HUES48 (cell line): ENCODE measurements around the gene SEMA3F.

Experiments
- H3K27ac ChIP-seq: one replicate; pipeline ENCODE4 v1.7.0; 2013; ENCODE audit warnings: low read depth, low read length, inconsistent platforms
- H3K27me3 ChIP-seq: 2 replicates; pipeline ENCODE4 v1.6.1; 2013; ENCODE audit warnings: mild to moderate bottlenecking, low read length; ENCODE audit not compliant: control insufficient read depth, insufficient read depth
- H3K36me3 ChIP-seq: 2 replicates; pipeline ENCODE4 v1.6.1; 2013; ENCODE audit warnings: low read length; ENCODE audit not compliant: control insufficient read depth, insufficient read depth
- H3K4me1 ChIP-seq: 2 replicates; pipeline ENCODE4 v1.6.1; 2013; ENCODE audit warnings: mild to moderate bottlenecking, low read length; ENCODE audit not compliant: control insufficient read depth, insufficient read depth
- H3K4me3 ChIP-seq: 2 replicates; pipeline ENCODE4 v1.5.1; 2013; ENCODE audit warnings: mild to moderate bottlenecking, low read depth, low read length
- H3K9ac ChIP-seq: 2 replicates; pipeline ENCODE4 v1.6.1; 2013; ENCODE audit warnings: mild to moderate bottlenecking, low read depth, low read length, moderate library complexity
- H3K9me3 ChIP-seq: 2 replicates; pipeline ENCODE4 v1.6.1; 2013; ENCODE audit warnings: low read length; ENCODE audit not compliant: control insufficient read depth, insufficient read depth

SEMA3F gene

GRCh38 chr3:50134367-50134766 is 20.8 kb upstream of the SEMA3F start:
- Histone ChIP-seq H3K4me3 (no peak overlapping the region), H3K9ac (no peak overlapping the region)

DNA sequence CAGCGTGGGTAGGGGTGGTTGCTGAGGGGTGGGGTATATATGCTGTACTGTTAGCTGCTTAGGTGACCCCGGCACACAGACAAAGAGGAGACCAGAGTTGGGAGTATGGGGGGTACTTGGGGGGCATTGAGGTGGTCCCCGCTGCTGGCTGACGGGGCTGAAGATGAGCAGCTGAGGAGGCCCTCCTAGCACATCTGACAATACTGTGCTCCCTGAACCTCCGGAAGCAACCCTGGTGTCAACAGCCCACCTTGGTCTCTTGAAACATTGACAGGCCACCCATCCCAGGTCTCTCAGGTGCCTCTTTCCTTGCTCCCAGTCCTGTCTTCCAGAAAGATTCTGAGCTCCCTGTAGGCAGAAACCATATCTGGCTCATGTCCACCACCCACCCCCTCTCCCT is 19.2 kb upstream of the SEMA3F start:
- H3K36me3 ChIP-seq = no peaks in the 10 kb centered on the region
- H3K4me1 ChIP-seq = peaks cover 25% of the 10 kb centered on the region
- no peak overlapping the region for H3K4me3 ChIP-seq
- no peaks in the 10 kb centered on the region for H3K27me3 ChIP-seq
- no peaks in the 10 kb centered on the region for H3K9me3 ChIP-seq
- H3K27ac ChIP-seq = no peak overlapping the region
- H3K9ac ChIP-seq = no peak overlapping the region

More at GRCh38 chr3:50134367-50134766, 20.8 kb upstream of the SEMA3F start:
- peaks cover 18% of the 10 kb centered on the region for H3K4me1 ChIP-seq
- H3K27me3 ChIP-seq = no peaks in the 10 kb centered on the region
- H3K36me3 ChIP-seq = no peaks in the 10 kb centered on the region
- H3K9me3 ChIP-seq = no peaks in the 10 kb centered on the region
- no peak overlapping the region for H3K27ac ChIP-seq

DNA sequence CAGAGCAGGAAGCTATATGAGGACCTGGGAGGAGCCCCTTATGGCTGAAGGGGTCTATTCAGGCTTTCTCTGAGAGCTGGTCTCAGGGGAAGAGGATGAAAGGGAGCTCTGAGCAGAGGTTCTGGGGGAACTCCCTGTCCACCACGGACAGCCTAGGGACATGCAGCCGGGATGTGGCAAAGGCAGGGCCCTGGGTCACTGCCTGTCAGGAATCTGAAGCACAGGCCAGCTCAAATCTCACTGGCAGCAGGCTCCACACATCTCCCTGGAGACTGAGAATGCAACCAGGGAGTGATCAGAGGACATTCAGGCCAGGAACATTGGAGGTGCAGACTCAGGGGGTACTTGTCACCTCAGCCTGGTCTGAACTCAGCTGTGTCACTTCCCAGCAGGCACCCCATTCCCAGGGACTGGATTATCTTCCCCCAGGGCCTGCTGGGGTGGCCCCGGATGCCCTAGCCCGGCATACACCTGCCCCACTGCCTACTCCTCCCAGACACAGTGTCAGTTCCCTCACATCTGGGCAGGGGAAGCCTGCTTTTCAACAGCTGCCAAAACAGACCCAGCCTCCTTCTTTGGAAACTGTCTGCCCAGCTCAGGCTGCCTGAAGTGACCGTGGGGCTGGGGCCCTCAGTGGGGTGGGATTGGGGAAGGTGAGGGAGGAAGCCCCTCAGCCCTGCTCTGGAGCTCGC is 18.3 kb upstream of the SEMA3F start:
- H3K27ac ChIP-seq = no peak overlapping the region
- H3K36me3 ChIP-seq = no peaks in the 10 kb centered on the region
- H3K9ac ChIP-seq = no peak overlapping the region
- no peak overlapping the region for H3K4me3 ChIP-seq
- H3K9me3 ChIP-seq = no peaks in the 10 kb centered on the region
- H3K4me1 ChIP-seq = peaks cover 25% of the 10 kb centered on the region
- H3K27me3 ChIP-seq = no peaks in the 10 kb centered on the region

- Histone ChIP-seq H3K27me3 (no peaks in the 10 kb centered on the region), H3K27ac (no peak overlapping the region), H3K4me1 (peaks cover 25% of the 10 kb centered on the region), H3K9ac (no peak overlapping the region), H3K4me3 (no peak overlapping the region), H3K9me3 (no peaks in the 10 kb centered on the region), H3K36me3 (no peaks in the 10 kb centered on the region)
Observed at GRCh38 chr3:50137531-50137930, 17.6 kb upstream of the SEMA3F start.

DNA sequence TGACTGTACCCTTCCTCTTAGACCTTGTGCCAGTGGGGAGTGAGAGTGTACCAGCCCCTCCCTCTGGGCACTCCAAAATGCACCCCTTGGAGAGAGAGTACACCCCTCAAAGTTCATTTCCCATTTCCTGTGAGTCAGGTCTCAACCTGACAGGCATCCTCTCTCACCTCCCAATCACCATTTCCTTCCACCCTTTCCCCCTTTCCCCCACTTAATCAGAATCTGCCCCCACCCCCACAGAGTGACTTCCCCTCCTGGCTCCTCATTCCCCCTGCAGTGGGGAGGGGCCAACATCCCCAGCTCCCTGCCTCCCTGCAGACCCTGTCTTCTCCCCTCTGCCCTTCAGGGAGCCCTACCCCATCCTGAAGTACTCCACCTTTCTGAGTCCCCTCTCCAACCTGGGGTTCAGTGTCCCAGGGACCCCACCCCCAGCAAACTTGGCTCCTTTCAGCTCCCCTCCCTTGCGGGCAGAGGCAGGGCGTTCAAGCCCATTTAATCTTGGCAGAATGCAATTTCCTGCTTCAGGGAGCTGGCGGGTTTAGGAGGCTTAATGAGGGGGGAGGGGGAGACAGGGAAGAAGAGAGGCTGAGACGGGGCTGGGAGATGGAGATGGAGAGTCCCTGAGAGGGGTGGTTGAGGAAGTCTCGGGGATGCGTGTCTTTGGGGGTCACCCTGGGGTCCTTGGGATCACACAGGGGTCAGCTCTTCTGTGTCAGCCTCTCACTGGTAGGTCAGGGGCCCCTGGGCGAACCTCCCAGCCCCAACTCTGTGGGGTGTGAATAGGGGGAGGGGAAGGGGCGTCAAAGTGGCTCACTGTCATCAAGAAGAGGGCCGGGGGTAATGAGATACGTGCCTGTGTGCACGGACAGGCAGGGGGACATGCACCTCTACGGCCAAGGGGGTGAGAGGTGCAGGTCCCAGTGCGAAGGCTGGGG is 16.6 kb upstream of the SEMA3F start:
- Histone ChIP-seq H3K4me3 (peak overlapping the region; percentile 15; the same call in 1 of the 2 replicates), H3K36me3 (no peaks in the 10 kb centered on the region), H3K4me1 (peaks cover 25% of the 10 kb centered on the region), H3K27ac (no peak overlapping the region), H3K9ac (no peak overlapping the region), H3K27me3 (no peaks in the 10 kb centered on the region), H3K9me3 (no peaks in the 10 kb centered on the region)

DNA sequence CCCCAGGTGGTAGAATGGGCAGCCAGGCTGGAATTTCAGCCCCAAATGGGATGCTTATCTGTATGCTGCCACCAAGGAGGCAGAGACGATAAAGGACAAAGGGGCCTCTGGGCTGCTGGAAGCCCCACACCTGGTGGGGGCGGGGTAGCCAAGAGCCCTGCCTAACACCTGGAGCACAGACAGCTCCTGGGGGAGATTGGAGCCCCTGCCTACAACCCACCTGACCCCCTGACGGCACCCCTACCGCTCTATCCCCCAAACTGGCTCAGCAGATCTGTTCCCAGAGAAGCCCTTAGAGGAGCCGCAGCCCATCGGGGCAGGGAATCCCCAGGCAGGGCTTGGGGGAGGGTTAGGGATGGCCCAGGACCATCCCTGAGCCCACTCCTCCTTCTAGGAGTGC is 15.8 kb upstream of the SEMA3F start:
- H3K9ac ChIP-seq = no peak overlapping the region
- no peak overlapping the region for H3K27ac ChIP-seq
- H3K4me1 ChIP-seq = peaks cover 25% of the 10 kb centered on the region
- H3K36me3 ChIP-seq = no peaks in the 10 kb centered on the region
- peak overlapping the region; percentile 15; the same call in 1 of the 2 replicates for H3K4me3 ChIP-seq
- H3K27me3 ChIP-seq = no peaks in the 10 kb centered on the region
- no peaks in the 10 kb centered on the region for H3K9me3 ChIP-seq

DNA sequence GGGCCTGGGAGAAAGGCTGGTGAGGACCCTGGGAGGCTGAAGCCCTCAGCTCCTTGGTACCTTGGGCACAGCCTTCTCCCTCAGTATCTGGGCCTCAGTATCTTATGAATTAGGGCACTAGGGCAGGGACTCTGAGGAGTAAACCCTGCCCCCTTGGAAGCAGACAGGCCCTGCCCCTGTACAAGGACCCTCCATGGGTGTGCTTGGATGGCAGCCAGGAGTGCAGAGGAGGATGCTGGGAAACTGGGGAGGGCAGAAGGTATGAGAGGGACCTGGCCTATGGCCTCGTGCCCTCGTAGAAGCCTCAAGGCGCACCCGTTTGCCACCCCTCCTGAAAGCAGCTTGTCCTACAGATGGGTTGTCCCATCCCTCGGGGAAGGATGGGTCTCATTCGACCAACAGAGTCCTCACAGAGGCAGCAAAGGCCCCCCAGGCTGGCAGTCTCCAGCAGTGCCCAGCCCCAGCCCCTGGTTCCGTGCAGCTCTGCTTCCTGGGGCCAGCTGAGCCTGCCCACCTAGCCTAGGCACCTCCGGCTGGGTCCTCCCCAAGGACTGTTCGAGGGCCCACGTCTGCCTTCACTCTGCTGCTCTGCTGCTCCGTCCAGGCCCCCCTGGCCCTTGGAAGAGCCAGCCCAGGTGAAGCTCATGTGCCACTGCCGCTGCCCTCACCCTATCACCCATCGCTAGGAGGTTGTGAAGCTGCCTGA is 15.3 kb upstream of the SEMA3F start:
- H3K4me1 ChIP-seq = peaks cover 25% of the 10 kb centered on the region
- no peaks in the 10 kb centered on the region for H3K27me3 ChIP-seq
- no peaks in the 10 kb centered on the region for H3K36me3 ChIP-seq
- no peak overlapping the region for H3K4me3 ChIP-seq
- no peak overlapping the region for H3K27ac ChIP-seq
- no peak overlapping the region for H3K9ac ChIP-seq
- no peaks in the 10 kb centered on the region for H3K9me3 ChIP-seq

GRCh38 chr3:50140990-50141389 is 14.1 kb upstream of the SEMA3F start:
- Histone ChIP-seq H3K36me3 (no peaks in the 10 kb centered on the region), H3K27ac (no peak overlapping the region), H3K4me3 (no peak overlapping the region), H3K9ac (no peak overlapping the region), H3K4me1 (peaks cover 25% of the 10 kb centered on the region), H3K9me3 (no peaks in the 10 kb centered on the region), H3K27me3 (no peaks in the 10 kb centered on the region)

- H3K27ac ChIP-seq = no peak overlapping the region
- H3K4me3 ChIP-seq = no peak overlapping the region
- H3K9ac ChIP-seq = no peak overlapping the region
- no peaks in the 10 kb centered on the region for H3K9me3 ChIP-seq
- no peaks in the 10 kb centered on the region for H3K27me3 ChIP-seq
- H3K4me1 ChIP-seq = peaks cover 4% of the 10 kb centered on the region
- H3K36me3 ChIP-seq = no peaks in the 10 kb centered on the region
Observed at GRCh38 chr3:50146316-50146901, 8.7 kb upstream of the SEMA3F start.

GRCh38 chr3:50147016-50147415 is 8.1 kb upstream of the SEMA3F start:
- H3K4me1 ChIP-seq = peaks cover 10% of the 10 kb centered on the region
- no peaks in the 10 kb centered on the region for H3K9me3 ChIP-seq
- H3K9ac ChIP-seq = no peak overlapping the region
- H3K36me3 ChIP-seq = no peaks in the 10 kb centered on the region
- no peak overlapping the region for H3K27ac ChIP-seq
- H3K4me3 ChIP-seq = no peak overlapping the region
- no peaks in the 10 kb centered on the region for H3K27me3 ChIP-seq
